ENCODE measurements around the gene FGF1. TPM values are rescaled to one million over a fixed set of nuclear protein-coding genes. Genes with fewer than 3 reads are reported as not detected.

FGF1 gene
- total RNA-seq, 2 experiments from 2014 or later: not detected

- Histone ChIP-seq H3K27ac (ENCODE audit: low read depth in 1 of 2, low read length in 2 of 2) (no peak overlapping the region), H3K4me1 (ENCODE audit: insufficient read depth, low read length) (no peaks in the 10 kb centered on the region), H3K36me3 (ENCODE audit: insufficient read depth, low read length) (no peaks in the 10 kb centered on the region), H3K27me3 (ENCODE audit: control insufficient read depth in 1 of 2, insufficient read depth in 2 of 2, low read length in 2 of 2) (peaks cover 4 to 8% of the 10 kb centered on the region in 2 experiments), H3K9me3 (ENCODE audit: control insufficient read depth in 1 of 2, insufficient read depth in 1 of 2, low read length in 2 of 2) (no peaks in the 10 kb centered on the region), H3K4me3 (ENCODE audit: low read length) (no peak overlapping the region)
- Mint-ChIP-seq H3K4me3 (no peak overlapping the region), H3K36me3 (ENCODE audit: low read depth) (no peaks in the 10 kb centered on the region), H3K27me3 (peaks cover 42% of the 10 kb centered on the region), H3K27ac (no peak overlapping the region), H3K9me3 (no peaks in the 10 kb centered on the region), H3K4me1 (ENCODE audit: low read depth) (no peaks in the 10 kb centered on the region)
- DNase-seq (no peak), ATAC-seq (ENCODE audit: poor library complexity) (no peak)
- ChIA-PET CTCF (interaction anchor here (0.6 to 1.1 kb wide), 2 partner anchors 8 to 238 kb away, joined by 3 to 4 read pairs; no protein-coding TSS in a partner anchor), POLR2A (no interaction called here)
- TF ChIP-seq, protein P1, sequence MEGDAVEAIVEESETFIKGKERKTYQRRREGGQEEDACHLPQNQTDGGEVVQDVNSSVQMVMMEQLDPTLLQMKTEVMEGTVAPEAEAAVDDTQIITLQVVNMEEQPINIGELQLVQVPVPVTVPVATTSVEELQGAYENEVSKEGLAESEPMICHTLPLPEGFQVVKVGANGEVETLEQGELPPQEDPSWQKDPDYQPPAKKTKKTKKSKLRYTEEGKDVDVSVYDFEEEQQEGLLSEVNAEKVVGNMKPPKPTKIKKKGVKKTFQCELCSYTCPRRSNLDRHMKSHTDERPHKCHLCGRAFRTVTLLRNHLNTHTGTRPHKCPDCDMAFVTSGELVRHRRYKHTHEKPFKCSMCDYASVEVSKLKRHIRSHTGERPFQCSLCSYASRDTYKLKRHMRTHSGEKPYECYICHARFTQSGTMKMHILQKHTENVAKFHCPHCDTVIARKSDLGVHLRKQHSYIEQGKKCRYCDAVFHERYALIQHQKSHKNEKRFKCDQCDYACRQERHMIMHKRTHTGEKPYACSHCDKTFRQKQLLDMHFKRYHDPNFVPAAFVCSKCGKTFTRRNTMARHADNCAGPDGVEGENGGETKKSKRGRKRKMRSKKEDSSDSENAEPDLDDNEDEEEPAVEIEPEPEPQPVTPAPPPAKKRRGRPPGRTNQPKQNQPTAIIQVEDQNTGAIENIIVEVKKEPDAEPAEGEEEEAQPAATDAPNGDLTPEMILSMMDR (IDR thresholded peaks at IDR 0.05): no peak
- intact Hi-C loops (cut with DNase I, micrococcal nuclease): loop anchor here in 1 of 2 experiments (10.0 kb wide), 1 partner anchor 448 kb away; no protein-coding TSS in a partner anchor
Measured at GRCh38 chr5:142602720-142603245, 83.1 kb downstream of the FGF1 start.

DNA sequence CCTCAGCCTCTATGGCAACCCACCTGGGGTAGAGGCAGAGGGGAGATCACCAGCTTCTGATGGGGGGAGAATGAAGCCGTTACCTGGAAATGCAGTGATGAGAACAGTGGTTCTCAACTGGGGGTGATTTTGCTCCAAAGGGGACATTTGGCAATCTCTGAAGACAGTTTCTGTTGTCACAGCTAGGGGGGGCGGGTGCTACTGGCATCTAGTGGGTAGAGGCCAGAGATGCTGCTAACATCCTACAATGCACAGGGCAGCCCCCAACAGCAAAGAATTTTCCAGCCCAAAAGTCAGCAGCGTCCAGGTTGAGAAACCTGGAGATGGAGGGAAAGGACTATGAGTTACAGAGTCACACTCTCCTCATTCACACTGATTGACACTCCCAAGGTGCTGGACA, 84.5 kb downstream of the FGF1 start:
- TF ChIP-seq, protein P1 (IDR thresholded peaks at IDR 0.05): no peak
- Mint-ChIP-seq H3K27ac (no peak overlapping the region), H3K4me3 (no peak overlapping the region), H3K27me3 (peaks cover 38% of the 10 kb centered on the region), H3K4me1 (ENCODE audit: low read depth) (no peaks in the 10 kb centered on the region), H3K36me3 (ENCODE audit: low read depth) (no peaks in the 10 kb centered on the region), H3K9me3 (no peaks in the 10 kb centered on the region)
- Histone ChIP-seq H3K36me3 (ENCODE audit: insufficient read depth, low read length) (no peaks in the 10 kb centered on the region), H3K27me3 (ENCODE audit: control insufficient read depth in 1 of 2, insufficient read depth in 2 of 2, low read length in 2 of 2) (peaks cover 4 to 9% of the 10 kb centered on the region in 2 experiments), H3K27ac (ENCODE audit: low read depth in 1 of 2, low read length in 2 of 2) (no peak overlapping the region), H3K9me3 (ENCODE audit: control insufficient read depth in 1 of 2, insufficient read depth in 1 of 2, low read length in 2 of 2) (no peaks in the 10 kb centered on the region), H3K4me3 (ENCODE audit: low read length) (no peak overlapping the region), H3K4me1 (ENCODE audit: insufficient read depth, low read length) (no peaks in the 10 kb centered on the region)
- CTCF ChIA-PET: no interaction called here
- ATAC-seq (ENCODE audit: poor library complexity) (no peak), DNase-seq (no peak)
- POLR2A ChIA-PET: no interaction called here
- intact Hi-C loops (cut with DNase I, micrococcal nuclease): loop anchor here in 1 of 2 experiments (10.0 kb wide), 1 partner anchor 447 kb away; no protein-coding TSS in a partner anchor

DNA sequence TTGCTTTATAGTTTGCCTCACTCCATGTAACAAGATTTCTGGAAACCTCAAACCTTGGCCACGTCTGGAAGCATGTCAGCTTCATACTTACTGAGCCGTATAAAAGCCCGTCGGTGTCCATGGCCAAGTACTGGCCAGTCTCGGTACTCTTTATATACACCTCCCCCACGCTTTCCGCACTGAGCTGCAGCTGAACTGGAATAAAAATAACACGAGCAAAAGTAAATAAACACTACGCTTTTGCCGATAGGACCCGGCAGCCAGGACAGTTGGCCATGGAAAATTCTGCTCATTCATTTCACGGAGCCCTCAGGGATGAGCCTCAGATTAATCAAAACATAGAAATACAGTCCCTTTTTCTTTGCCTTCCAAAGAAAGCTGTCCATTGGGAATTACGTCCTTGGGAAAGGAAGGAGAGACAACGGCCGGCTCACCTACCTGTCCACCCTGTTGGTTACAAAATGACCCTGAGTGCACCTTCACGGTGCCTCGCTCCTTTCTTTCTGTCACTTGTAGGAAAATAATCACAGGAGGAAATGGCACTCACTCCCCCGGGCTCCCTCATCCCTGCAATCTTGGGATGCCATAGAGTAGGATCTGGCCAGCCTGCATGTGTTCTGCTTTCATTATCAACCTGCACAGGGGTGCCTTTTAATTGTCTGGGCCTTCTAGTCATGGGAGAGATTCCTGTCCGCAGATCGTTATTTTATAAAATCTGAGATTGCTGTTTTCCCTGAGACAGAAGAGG, 85.1 kb downstream of the FGF1 start:
- Histone ChIP-seq H3K27me3 (ENCODE audit: control insufficient read depth in 1 of 2, insufficient read depth in 2 of 2, low read length in 2 of 2) (peaks cover 4 to 11% of the 10 kb centered on the region in 2 experiments), H3K4me3 (ENCODE audit: low read length) (no peak overlapping the region), H3K36me3 (ENCODE audit: insufficient read depth, low read length) (no peaks in the 10 kb centered on the region), H3K9me3 (ENCODE audit: control insufficient read depth in 1 of 2, insufficient read depth in 1 of 2, low read length in 2 of 2) (no peaks in the 10 kb centered on the region), H3K4me1 (ENCODE audit: insufficient read depth, low read length) (no peaks in the 10 kb centered on the region), H3K27ac (ENCODE audit: low read depth in 1 of 2, low read length in 2 of 2) (no peak overlapping the region)
- Mint-ChIP-seq H3K27me3 (peaks cover 37% of the 10 kb centered on the region), H3K4me3 (no peak overlapping the region), H3K9me3 (no peaks in the 10 kb centered on the region), H3K4me1 (ENCODE audit: low read depth) (no peaks in the 10 kb centered on the region), H3K27ac (no peak overlapping the region), H3K36me3 (ENCODE audit: low read depth) (no peaks in the 10 kb centered on the region)
- ATAC-seq (ENCODE audit: poor library complexity) (no peak), DNase-seq (no peak)
- intact Hi-C loops (cut with DNase I, micrococcal nuclease): loop anchor here in 1 of 2 experiments (10.0 kb wide), 1 partner anchor 446 kb away; no protein-coding TSS in a partner anchor
- TF ChIP-seq, protein P1 (IDR thresholded peaks at IDR 0.05): no peak
- POLR2A ChIA-PET: no interaction called here
- CTCF ChIA-PET: no interaction called here
